Activated CD8-positive, alpha-beta memory T cell treated with anti-CD3 and anti-CD28 coated beads, Interleukin-2, amount 50 U/mL, for 24 hours (primary cell): ENCODE results near the gene BANK1.

Experiments used
- DNase-seq: peaks from one replicate; pipeline ENCODE4 v3.0.0-alpha.2; 2020; ENCODE audit errors: extremely low read depth

The BANK1 gene

GRCh38 chr4:102036016-102036415 is 245.5 kb downstream of the BANK1 start:
- no peak for DNase-seq

GRCh38 chr4:102036619-102037376 is 246.3 kb downstream of the BANK1 start:
- DNase-seq: no peak

GRCh38 chr4:102037566-102037965 is 247.0 kb downstream of the BANK1 start:
- no peak for DNase-seq

GRCh38 chr4:102042871-102043802 is 252.6 kb downstream of the BANK1 start:
- no peak for DNase-seq

GRCh38 chr4:102047616-102048015 is 257.1 kb downstream of the BANK1 start:
- no peak for DNase-seq

GRCh38 chr4:102055805-102056204 is 265.3 kb downstream of the BANK1 start:
- DNase-seq: no peak

GRCh38 chr4:102057122-102057521 is 266.6 kb downstream of the BANK1 start:
- no peak for DNase-seq

GRCh38 chr4:102061133-102061532 is 270.6 kb downstream of the BANK1 start:
- DNase-seq: no peak

GRCh38 chr4:102064747-102065442 is 274.4 kb downstream of the BANK1 start:
- no peak for DNase-seq

GRCh38 chr4:102076622-102077021 is 286.1 kb downstream of the BANK1 start:
- DNase-seq: no peak

- no peak for DNase-seq
Measured at GRCh38 chr4:102080184-102080583, 289.7 kb downstream of the BANK1 start.

- DNase-seq: no peak
Measured at GRCh38 chr4:102089850-102090621, 299.5 kb downstream of the BANK1 start.

GRCh38 chr4:102091656-102092055 is 301.1 kb downstream of the BANK1 start:
- DNase-seq: no peak

- no peak for DNase-seq
Measured at GRCh38 chr4:102094481-102094880, 304.0 kb downstream of the BANK1 start.

GRCh38 chr4:102103368-102103767 is 312.8 kb downstream of the BANK1 start:
- DNase-seq: no peak

GRCh38 chr4:102104278-102104677 is 313.7 kb downstream of the BANK1 start:
- no peak for DNase-seq

GRCh38 chr4:102105983-102106382 is 315.5 kb downstream of the BANK1 start:
- no peak for DNase-seq

GRCh38 chr4:102114118-102114630 is 323.6 kb downstream of the BANK1 start:
- no peak for DNase-seq

GRCh38 chr4:102116121-102116520 is 325.6 kb downstream of the BANK1 start:
- no peak for DNase-seq

GRCh38 chr4:102120846-102121245 is 330.3 kb downstream of the BANK1 start:
- DNase-seq: no peak
